WTC11 (cell line): ENCODE results near the gene MN1.

Source experiments
- ATF1 ChIP-seq: sonication (generic); formaldehyde crosslinking; IDR thresholded peaks from 2 replicates; pipeline ENCODE4 v1.8.1; 2023; ENCODE audit warnings: mild to moderate bottlenecking, moderate library complexity, missing genetic modification reagents
- ETV6 ChIP-seq: sonication (generic); formaldehyde crosslinking; IDR thresholded peaks from 2 replicates; pipeline ENCODE4 v1.8.1; 2022; ENCODE audit warnings: mild to moderate bottlenecking, missing genetic modification reagents
- IRF2 ChIP-seq: sonication (generic); formaldehyde crosslinking; IDR thresholded peaks from 2 replicates; pipeline ENCODE4 v1.8.0; 2022; ENCODE audit warnings: low read depth, missing genetic modification reagents, borderline replicate concordance
- NFE2L1 ChIP-seq: sonication (generic); formaldehyde crosslinking; IDR thresholded peaks from 2 replicates; pipeline ENCODE4 v1.8.1; 2023; ENCODE audit warnings: missing genetic modification reagents
- ZNF138 ChIP-seq: sonication (generic); formaldehyde crosslinking; conservative IDR thresholded peaks from 2 replicates; pipeline ENCODE4 v1.8.1; 2022; ENCODE audit warnings: mild to moderate bottlenecking, moderate library complexity, missing genetic modification reagents
- ZNF232 ChIP-seq: sonication (generic); formaldehyde crosslinking; IDR thresholded peaks from 2 replicates; pipeline ENCODE4 v1.8.0; 2022; ENCODE audit warnings: mild to moderate bottlenecking, missing genetic modification reagents
- TF ChIP-seq, protein P1 (sequence below): fragments of 200-600 bp; IDR thresholded peaks from 2 replicates; pipeline ENCODE4 v1.8.0; 2022; ENCODE audit warnings: antibody characterized with exemption
- TF ChIP-seq, protein P2 (sequence below): sonication (generic); formaldehyde crosslinking; IDR thresholded peaks from 2 replicates; pipeline ENCODE4 v1.8.1; 2023; ENCODE audit warnings: mild to moderate bottlenecking, missing genetic modification reagents, moderate library complexity
- TF ChIP-seq, protein P3 (sequence below): sonication (generic); formaldehyde crosslinking; IDR thresholded peaks from 2 replicates; pipeline ENCODE4 v1.8.1; 2022; ENCODE audit warnings: mild to moderate bottlenecking, moderate library complexity, missing genetic modification reagents

GRCh38 chr22:27799015-27799826 lies 2.3 kb downstream of the MN1 start:
- TF ChIP-seq, protein P1, sequence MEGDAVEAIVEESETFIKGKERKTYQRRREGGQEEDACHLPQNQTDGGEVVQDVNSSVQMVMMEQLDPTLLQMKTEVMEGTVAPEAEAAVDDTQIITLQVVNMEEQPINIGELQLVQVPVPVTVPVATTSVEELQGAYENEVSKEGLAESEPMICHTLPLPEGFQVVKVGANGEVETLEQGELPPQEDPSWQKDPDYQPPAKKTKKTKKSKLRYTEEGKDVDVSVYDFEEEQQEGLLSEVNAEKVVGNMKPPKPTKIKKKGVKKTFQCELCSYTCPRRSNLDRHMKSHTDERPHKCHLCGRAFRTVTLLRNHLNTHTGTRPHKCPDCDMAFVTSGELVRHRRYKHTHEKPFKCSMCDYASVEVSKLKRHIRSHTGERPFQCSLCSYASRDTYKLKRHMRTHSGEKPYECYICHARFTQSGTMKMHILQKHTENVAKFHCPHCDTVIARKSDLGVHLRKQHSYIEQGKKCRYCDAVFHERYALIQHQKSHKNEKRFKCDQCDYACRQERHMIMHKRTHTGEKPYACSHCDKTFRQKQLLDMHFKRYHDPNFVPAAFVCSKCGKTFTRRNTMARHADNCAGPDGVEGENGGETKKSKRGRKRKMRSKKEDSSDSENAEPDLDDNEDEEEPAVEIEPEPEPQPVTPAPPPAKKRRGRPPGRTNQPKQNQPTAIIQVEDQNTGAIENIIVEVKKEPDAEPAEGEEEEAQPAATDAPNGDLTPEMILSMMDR = no peak
- TF ChIP-seq, protein P2, sequence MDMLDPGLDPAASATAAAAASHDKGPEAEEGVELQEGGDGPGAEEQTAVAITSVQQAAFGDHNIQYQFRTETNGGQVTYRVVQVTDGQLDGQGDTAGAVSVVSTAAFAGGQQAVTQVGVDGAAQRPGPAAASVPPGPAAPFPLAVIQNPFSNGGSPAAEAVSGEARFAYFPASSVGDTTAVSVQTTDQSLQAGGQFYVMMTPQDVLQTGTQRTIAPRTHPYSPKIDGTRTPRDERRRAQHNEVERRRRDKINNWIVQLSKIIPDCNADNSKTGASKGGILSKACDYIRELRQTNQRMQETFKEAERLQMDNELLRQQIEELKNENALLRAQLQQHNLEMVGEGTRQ (CRISPR knock-in tag) = no peak
- TF ChIP-seq ETV6 (CRISPR knock-in tag) (no peak), ZNF232 (CRISPR knock-in tag) (no peak), NFE2L1 (CRISPR knock-in tag) (0 out of 2 replicates have a peak, but pooled peaks have one; percentile 57), ATF1 (CRISPR knock-in tag) (no peak), ZNF138 (CRISPR knock-in tag) (no peak), IRF2 (CRISPR knock-in tag) (no peak)
- TF ChIP-seq, protein P3, sequence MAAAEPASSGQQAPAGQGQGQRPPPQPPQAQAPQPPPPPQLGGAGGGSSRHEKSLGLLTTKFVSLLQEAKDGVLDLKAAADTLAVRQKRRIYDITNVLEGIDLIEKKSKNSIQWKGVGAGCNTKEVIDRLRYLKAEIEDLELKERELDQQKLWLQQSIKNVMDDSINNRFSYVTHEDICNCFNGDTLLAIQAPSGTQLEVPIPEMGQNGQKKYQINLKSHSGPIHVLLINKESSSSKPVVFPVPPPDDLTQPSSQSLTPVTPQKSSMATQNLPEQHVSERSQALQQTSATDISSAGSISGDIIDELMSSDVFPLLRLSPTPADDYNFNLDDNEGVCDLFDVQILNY = no peak; the same call in none of the 2 replicates
